Fibroblast of pulmonary artery (primary cell): ENCODE results near the gene PPHLN1.
"Not testable (repeated sequence)": the region's sequence is repeated elsewhere in the genome, so short reads cannot be mapped to it uniquely, and the experiment has no call there.

Source experiments
- DNase-seq: peaks from one replicate; pipeline ENCODE4 v3.0.0-alpha.2; 2010; ENCODE audit warnings: low read depth
- H3K4me3 ChIP-seq: replicated peaks from 2 replicates; pipeline ENCODE4 v1.5.1; 2011; ENCODE audit warnings: low read depth, mild to moderate bottlenecking, control low read depth, low read length, moderate library complexity
- TF ChIP-seq, protein P1 (sequence below): IDR thresholded peaks from 2 replicates; pipeline ENCODE4 v1.5.1; 2011; ENCODE audit warnings: mild to moderate bottlenecking, control low read depth, low read length, inconsistent platforms; ENCODE audit errors: missing control alignments

Gene PPHLN1

DNA sequence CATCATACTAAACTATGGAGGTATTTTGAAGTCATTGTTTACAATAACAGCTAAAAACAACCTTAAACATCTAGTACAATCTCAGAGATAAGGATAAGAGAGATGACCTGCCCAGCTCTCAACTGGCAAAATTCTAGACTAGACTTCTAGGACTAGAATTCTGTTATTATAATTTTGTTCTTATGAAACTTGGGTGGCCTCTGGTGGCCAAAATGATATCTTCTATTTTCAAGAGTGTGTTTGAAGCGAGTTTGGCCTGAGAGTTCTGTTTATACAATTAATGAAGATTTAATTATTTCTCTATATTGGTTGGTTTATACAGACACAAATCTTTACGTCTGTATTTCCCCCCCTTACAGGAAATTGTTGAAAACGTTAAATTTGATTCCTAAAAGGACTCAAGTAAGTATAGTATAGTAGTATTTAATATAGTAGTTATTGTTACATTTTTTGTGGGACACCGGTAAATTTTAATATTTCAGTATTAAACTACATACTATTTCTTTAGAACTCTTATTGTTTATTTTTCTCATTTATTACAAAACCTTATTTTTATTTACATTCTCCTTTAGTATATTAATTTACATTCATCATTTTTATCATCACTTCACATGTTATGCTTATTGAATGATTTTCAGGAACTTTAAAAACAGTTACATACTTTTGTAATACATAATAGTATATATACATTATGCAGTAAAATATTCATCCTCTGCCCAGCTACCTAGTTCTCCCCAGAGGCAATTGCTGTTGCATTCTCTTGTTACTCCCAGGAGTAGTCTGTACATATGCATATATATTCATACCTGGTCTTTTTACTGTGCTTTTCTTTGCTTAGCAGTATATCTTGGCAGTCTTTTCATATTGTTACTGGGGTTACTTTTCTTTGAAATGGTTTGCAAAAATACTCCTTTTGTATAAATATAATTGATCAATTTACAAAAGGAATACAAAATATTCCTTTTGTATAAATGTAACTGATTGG lies 6.6 kb downstream of the PPHLN1 start:
- peak; percentile 68 for DNase-seq
- TF ChIP-seq, protein P1, sequence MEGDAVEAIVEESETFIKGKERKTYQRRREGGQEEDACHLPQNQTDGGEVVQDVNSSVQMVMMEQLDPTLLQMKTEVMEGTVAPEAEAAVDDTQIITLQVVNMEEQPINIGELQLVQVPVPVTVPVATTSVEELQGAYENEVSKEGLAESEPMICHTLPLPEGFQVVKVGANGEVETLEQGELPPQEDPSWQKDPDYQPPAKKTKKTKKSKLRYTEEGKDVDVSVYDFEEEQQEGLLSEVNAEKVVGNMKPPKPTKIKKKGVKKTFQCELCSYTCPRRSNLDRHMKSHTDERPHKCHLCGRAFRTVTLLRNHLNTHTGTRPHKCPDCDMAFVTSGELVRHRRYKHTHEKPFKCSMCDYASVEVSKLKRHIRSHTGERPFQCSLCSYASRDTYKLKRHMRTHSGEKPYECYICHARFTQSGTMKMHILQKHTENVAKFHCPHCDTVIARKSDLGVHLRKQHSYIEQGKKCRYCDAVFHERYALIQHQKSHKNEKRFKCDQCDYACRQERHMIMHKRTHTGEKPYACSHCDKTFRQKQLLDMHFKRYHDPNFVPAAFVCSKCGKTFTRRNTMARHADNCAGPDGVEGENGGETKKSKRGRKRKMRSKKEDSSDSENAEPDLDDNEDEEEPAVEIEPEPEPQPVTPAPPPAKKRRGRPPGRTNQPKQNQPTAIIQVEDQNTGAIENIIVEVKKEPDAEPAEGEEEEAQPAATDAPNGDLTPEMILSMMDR, result peak; percentile 58
- no peak overlapping the region for H3K4me3 ChIP-seq

DNA sequence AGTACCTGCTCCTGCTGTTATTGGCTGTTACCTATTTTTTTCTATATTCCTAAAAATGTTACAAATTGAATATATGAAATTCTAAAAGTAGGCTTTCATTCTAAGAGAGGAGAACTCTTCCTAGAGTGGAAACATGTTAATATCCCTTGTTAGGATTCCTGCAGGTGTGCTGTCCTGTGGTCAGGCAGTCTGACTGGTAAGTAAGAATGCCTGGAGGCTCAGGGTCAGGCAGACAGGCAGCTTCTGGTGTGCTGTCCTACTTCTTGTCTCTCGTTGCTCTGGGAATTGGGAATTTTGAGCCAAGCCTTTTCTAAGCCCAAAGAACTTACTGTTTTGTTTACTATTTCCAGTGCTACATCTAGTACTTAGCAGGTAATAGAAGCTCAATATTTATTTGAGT lies 10.3 kb downstream of the PPHLN1 start:
- DNase-seq, result no peak
- no peak overlapping the region for H3K4me3 ChIP-seq
- TF ChIP-seq, protein P1, result no peak

DNA sequence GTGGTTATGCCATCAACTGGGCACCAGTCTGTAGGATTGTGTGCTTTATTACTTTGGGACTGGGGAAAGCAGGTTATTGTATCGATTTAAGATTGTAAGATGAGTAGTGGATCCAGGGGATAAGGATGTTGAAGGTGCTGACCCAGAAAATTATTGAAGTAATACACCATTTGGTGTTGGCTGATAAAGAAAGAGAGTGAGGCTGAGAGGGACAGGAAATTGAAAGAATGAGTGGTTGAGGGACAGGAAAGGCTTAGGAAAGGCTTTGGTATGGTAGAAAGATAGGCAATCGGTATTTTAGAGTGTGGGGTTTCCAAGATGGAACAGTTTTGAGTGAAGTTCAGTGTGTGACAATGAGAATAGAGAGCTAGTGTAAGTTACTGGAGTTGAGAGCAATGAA lies 12.3 kb downstream of the PPHLN1 start:
- TF ChIP-seq, protein P1, result no peak
- DNase-seq, result no peak
- H3K4me3 ChIP-seq, result no peak overlapping the region

DNA sequence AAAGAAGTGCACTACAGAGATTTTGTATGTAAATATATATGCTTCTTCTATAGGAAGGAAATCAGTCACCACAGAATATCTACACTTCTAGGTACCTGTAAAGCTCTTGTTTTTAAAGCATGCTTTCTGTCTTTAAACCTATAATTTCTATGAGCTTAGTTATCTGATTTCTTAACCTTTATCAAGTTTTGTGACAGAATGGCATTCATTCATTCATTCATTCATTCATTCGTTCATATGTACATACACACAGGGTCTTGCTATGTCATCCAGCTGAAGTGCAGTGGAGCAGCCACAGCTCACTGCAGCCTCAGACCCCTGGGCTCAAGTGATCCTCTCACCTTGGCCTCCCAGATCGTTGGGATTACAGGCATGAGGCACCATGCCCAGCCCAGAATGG lies 16.1 kb downstream of the PPHLN1 start:
- H3K4me3 ChIP-seq, result no peak overlapping the region
- TF ChIP-seq, protein P1, result no peak
- DNase-seq, result no peak

DNA sequence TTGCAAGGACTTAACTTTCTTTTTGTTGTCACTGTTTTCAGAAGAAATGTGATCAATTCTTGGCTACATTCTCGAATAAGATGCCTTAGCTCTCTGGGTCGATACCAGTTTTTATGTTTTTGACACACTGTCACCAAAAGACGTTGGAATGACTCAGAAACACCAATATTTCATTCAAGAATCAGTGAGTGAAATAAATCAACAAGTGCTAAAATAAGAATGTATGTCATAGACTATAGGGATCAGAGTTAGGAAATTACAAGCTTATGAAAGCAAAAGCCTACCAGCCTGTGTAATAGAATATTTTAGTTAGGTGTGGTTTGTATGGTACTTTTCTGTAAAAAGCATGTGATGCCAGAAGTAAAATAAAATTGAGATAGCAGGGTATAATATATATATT lies 17.8 kb downstream of the PPHLN1 start:
- no peak for DNase-seq
- TF ChIP-seq, protein P1, result no peak
- H3K4me3 ChIP-seq, result no peak overlapping the region

DNA sequence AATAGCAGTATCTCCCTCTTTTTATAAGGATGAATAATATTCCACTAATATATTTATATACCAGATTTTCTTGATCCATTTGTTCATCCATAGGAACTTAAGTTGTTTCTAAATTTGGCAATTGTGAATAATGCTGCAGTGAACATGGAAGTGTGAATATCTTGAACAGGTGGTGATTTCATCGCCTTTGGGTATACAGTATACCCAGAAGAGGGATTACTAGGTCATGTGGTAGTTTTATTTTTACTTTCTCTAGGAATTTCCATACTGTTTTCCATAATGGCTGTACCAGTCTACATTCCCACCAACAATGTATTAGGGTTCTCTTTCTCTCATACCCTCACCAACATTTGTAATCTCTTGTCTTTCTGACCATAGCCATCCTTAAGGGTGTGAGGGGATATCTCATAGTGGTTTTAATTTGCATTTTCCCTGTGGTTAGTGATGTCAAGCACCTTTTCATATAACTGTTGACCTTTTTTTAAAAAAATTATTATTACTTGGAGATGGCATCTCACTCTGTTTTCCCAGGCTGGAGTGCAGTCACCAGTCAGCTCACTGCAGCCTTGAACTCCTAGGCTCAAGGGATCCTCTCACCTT lies 20.5 kb downstream of the PPHLN1 start:
- H3K4me3 ChIP-seq, result no peak overlapping the region
- no peak for DNase-seq
- TF ChIP-seq, protein P1, result no peak

DNA sequence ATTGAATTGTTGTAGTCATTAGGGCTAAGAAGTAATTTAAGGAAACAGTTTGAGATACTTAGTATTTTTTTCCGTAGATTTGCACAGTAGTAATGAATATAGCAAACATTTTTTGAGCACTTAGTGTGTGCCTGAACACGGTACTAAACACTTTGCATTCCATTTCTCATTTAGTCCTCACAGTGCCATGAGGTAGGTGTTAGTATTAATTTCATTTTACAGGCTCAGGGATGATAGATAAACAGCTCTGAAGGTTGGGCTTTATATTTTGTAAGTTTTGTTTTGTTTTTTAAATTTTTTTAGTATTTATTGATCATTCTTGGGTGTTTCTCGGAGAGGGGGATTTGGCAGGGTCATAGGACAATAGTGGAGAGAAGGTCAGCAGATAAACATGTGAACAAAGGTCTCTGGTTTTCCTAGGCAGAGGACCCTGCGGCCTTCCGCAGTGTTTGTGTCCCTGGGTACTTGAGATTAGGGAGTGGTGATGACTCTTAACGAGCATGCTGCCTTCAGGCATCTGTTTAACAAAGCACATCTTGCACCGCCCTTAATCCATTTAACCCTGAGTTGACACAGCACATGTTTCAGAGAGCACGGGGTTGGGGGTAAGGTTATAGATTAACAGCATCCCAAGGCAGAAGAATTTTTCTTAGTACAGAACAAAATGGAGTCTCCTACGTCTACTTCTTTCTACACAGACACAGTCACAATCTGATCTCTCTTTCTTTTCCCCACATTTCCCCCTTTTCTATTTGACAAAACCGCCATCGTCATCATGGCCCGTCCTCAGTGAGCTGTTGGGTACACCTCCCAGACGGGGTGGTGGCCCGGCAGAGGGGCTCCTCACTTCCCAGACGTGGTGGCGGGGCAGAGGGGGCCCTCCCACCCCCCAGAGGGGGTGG lies 23.4 kb downstream of the PPHLN1 start:
- not testable (repeated sequence) for DNase-seq

DNA sequence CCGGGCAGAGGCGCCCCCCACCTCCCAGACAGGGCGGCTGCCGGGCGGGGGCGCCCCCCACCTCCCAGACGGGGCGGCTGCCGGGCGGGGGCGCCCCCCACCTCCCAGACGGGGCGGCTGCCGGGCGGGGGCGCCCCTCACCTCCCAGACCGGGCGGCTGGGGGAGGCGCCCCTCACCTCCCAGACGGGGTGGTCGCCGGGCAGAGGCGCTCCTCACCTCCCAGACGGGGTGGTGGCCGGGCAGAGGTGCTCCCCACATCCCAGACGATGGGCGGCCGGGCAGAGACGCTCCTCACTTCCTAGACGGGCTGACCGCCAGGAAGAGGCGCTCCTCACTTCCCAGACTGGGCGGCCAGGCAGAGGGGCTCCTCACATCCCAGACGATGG lies 24.0 kb downstream of the PPHLN1 start:
- DNase-seq, H3K4me3 ChIP-seq: not testable (repeated sequence)

More for the DNA sequence above, 23.4 kb downstream of the PPHLN1 start:
- not testable (repeated sequence) for H3K4me3 ChIP-seq
